C1 segment of cervical spinal cord (tissue), 14 donors: ENCODE measurements around the gene MPP2.
A peak's percentile ranks its signal among the peaks of the same experiment; 100 is the strongest.
"Not testable (repeated sequence)": the region's sequence is repeated elsewhere in the genome, so short reads cannot be mapped to it uniquely, and the experiment has no call there.

Source experiments
- DNase-seq, 14 donors: peaks; one replicate each; lab custom pipeline; 2025; lab: John Stamatoyannopoulos, UW

MPP2 gene

GRCh38 chr17:43907425-43907981, at the start of gene MPP2:
Gene MPP2 (minus strand): TSS chr17:43907536. CDS start chr17:43904460, 3,076 bp downstream.
- peak; percentile 23 to 98 (median 84) for DNase-seq

GRCh38 chr17:43956222-43956621, 48.9 kb upstream of the MPP2 start:
- DNase-seq: no peak

- DNase-seq: no peak
These were observed 46.4 kb upstream of the MPP2 start, which contains the start of gene PYY for GRCh38 chr17:43953746-43954145. Gene PYY (minus strand): TSS chr17:43953940. CDS start chr17:43953483, 457 bp downstream.

GRCh38 chr17:43952724-43953666, 45.7 kb upstream of the MPP2 start:
- DNase-seq: no peak

GRCh38 chr17:43952351-43952723, 45.0 kb upstream of the MPP2 start:
- no peak for DNase-seq

- no peak for DNase-seq
These were observed 44.4 kb upstream of the MPP2 start for GRCh38 chr17:43951750-43952149.

GRCh38 chr17:43950554-43950953, 43.2 kb upstream of the MPP2 start:
- no peak for DNase-seq

GRCh38 chr17:43949781-43950180, 42.4 kb upstream of the MPP2 start:
- DNase-seq: no peak

- DNase-seq: no peak
These were observed 39.4 kb upstream of the MPP2 start for GRCh38 chr17:43946781-43947180.

- no peak for DNase-seq
These were observed 37.9 kb upstream of the MPP2 start for GRCh38 chr17:43945074-43945829.

GRCh38 chr17:43942051-43942685, 34.8 kb upstream of the MPP2 start, which contains the start of gene PPY:
Gene PPY (minus strand): TSS chr17:43942476. CDS start chr17:43941654, 822 bp downstream.
- DNase-seq: no peak

GRCh38 chr17:43940630-43941029, 33.3 kb upstream of the MPP2 start:
- peak in 1 of 14 donors; percentile 3 for DNase-seq

- no peak for DNase-seq
These were observed 32.5 kb upstream of the MPP2 start for GRCh38 chr17:43939886-43940285.

GRCh38 chr17:43939452-43939851, 32.1 kb upstream of the MPP2 start:
- not testable (repeated sequence) for DNase-seq

- no peak for DNase-seq
These were observed 31.5 kb upstream of the MPP2 start for GRCh38 chr17:43938838-43939182.

- no peak for DNase-seq
These were observed 29.1 kb upstream of the MPP2 start for GRCh38 chr17:43936434-43936833.

- no peak for DNase-seq
These were observed 28.6 kb upstream of the MPP2 start for GRCh38 chr17:43935926-43936261.

GRCh38 chr17:43935204-43935925, 28.0 kb upstream of the MPP2 start:
- no peak for DNase-seq

GRCh38 chr17:43932923-43933322, 25.6 kb upstream of the MPP2 start:
- no peak for DNase-seq

GRCh38 chr17:43932357-43932756, 25.0 kb upstream of the MPP2 start:
- no peak for DNase-seq

GRCh38 chr17:43931062-43931571, 23.8 kb upstream of the MPP2 start:
- no peak for DNase-seq
